HAP-1 (cell line): ENCODE results near the gene WRAP53.
A peak's percentile ranks its signal among the peaks of the same experiment; 100 is the strongest.

ENCODE experiments used
- DNase-seq, 2 experiments: peaks; one replicate each; pipeline ENCODE4 v3.0.0-alpha.2; 2016 to 2020; ENCODE audit warnings: low spot score in 2 of 2
- H3K27me3 ChIP-seq: fragments of 250-450 bp; sonication (Bioruptor Pico); 2 replicates; pipeline ENCODE4 v1.5.1; 2020; ENCODE audit warnings: low read depth, mild to moderate bottlenecking, moderate library complexity
- H3K36me3 ChIP-seq: fragments of 250-450 bp; sonication (Bioruptor Pico); replicated peaks from 2 replicates; pipeline ENCODE4 v1.5.1; 2020; ENCODE audit warnings: mild to moderate bottlenecking
- H3K4me1 ChIP-seq: fragments of 250-450 bp; sonication (Bioruptor Pico); 2 replicates; pipeline ENCODE4 v1.5.1; 2020; ENCODE audit warnings: mild to moderate bottlenecking
- H3K4me3 ChIP-seq: fragments of 250-450 bp; sonication (Bioruptor Pico); 2 replicates; pipeline ENCODE4 v1.5.1; 2020; ENCODE audit warnings: mild to moderate bottlenecking, moderate library complexity
- H3K9me3 ChIP-seq: fragments of 250-450 bp; sonication (Bioruptor Pico); 2 replicates; pipeline ENCODE4 v1.5.1; 2020; ENCODE audit warnings: mild to moderate bottlenecking, moderate library complexity
- in situ Hi-C: fragments of 300-500 bp; cut with MboI; formaldehyde crosslinking; loops from 3 replicates; pipeline ENCODE4 v1.14.3; 2020; ENCODE audit warnings: low sequenced_read_pairs, inconsistent platforms, mixed read lengths

The WRAP53 gene

GRCh38 chr17:7720125-7720524, 31.8 kb downstream of the WRAP53 start:
- Histone ChIP-seq H3K27me3 (no peaks in the 10 kb centered on the region), H3K36me3 (no peaks in the 10 kb centered on the region), H3K4me3 (no peak overlapping the region), H3K4me1 (peaks cover 11% of the 10 kb centered on the region), H3K9me3 (no peaks in the 10 kb centered on the region)
- in situ Hi-C loops = no loop called here
- DNase-seq = no peak

GRCh38 chr17:7721612-7722011, 33.3 kb downstream of the WRAP53 start:
- H3K9me3 ChIP-seq = no peaks in the 10 kb centered on the region
- DNase-seq = no peak
- H3K36me3 ChIP-seq = no peaks in the 10 kb centered on the region
- H3K4me1 ChIP-seq = peaks cover 8% of the 10 kb centered on the region
- in situ Hi-C loops = no loop called here
- no peaks in the 10 kb centered on the region for H3K27me3 ChIP-seq
- H3K4me3 ChIP-seq = no peak overlapping the region

GRCh38 chr17:7727886-7728285, 39.6 kb downstream of the WRAP53 start:
- no peak for DNase-seq
- Histone ChIP-seq H3K4me1 (no peaks in the 10 kb centered on the region), H3K36me3 (no peaks in the 10 kb centered on the region), H3K27me3 (no peaks in the 10 kb centered on the region), H3K9me3 (no peaks in the 10 kb centered on the region), H3K4me3 (no peak overlapping the region)
- in situ Hi-C loops = no loop called here

GRCh38 chr17:7729816-7730215, 41.5 kb downstream of the WRAP53 start:
- Histone ChIP-seq H3K4me3 (no peak overlapping the region), H3K36me3 (no peaks in the 10 kb centered on the region), H3K4me1 (no peaks in the 10 kb centered on the region), H3K9me3 (no peaks in the 10 kb centered on the region), H3K27me3 (no peaks in the 10 kb centered on the region)
- DNase-seq = no peak
- in situ Hi-C loops = no loop called here

GRCh38 chr17:7732981-7733539, 44.8 kb downstream of the WRAP53 start:
- Histone ChIP-seq H3K9me3 (no peaks in the 10 kb centered on the region), H3K27me3 (peaks cover 13% of the 10 kb centered on the region; the same call in 1 of the 2 replicates), H3K36me3 (no peaks in the 10 kb centered on the region), H3K4me1 (no peaks in the 10 kb centered on the region), H3K4me3 (no peak overlapping the region)
- in situ Hi-C loops = no loop called here
- DNase-seq = no peak

- H3K36me3 ChIP-seq = no peaks in the 10 kb centered on the region
- H3K27me3 ChIP-seq = peaks cover 23% of the 10 kb centered on the region
- no peaks in the 10 kb centered on the region for H3K9me3 ChIP-seq
- in situ Hi-C loops = no loop called here
- H3K4me3 ChIP-seq = no peak overlapping the region
- DNase-seq = no peak
- no peaks in the 10 kb centered on the region for H3K4me1 ChIP-seq
These were observed 49.3 kb downstream of the WRAP53 start for GRCh38 chr17:7737601-7738000.

GRCh38 chr17:7739746-7740145, 51.5 kb downstream of the WRAP53 start:
- Histone ChIP-seq H3K36me3 (no peaks in the 10 kb centered on the region), H3K4me3 (no peak overlapping the region), H3K4me1 (no peaks in the 10 kb centered on the region), H3K27me3 (peaks cover 23% of the 10 kb centered on the region), H3K9me3 (no peaks in the 10 kb centered on the region)
- in situ Hi-C loops = loop anchor here (10.0 kb wide), 1 partner anchor 305 kb away; no protein-coding TSS in a partner anchor
- DNase-seq = no peak

- Histone ChIP-seq H3K27me3 (peaks cover 23% of the 10 kb centered on the region), H3K36me3 (no peaks in the 10 kb centered on the region), H3K9me3 (no peaks in the 10 kb centered on the region), H3K4me3 (no peak overlapping the region), H3K4me1 (peaks cover 5% of the 10 kb centered on the region)
- in situ Hi-C loops = loop anchor here (10.0 kb wide), 1 partner anchor 304 kb away; no protein-coding TSS in a partner anchor
- no peak for DNase-seq
These were observed 52.3 kb downstream of the WRAP53 start for GRCh38 chr17:7740481-7741001.

- Histone ChIP-seq H3K27me3 (peaks cover 12% of the 10 kb centered on the region), H3K36me3 (no peaks in the 10 kb centered on the region), H3K4me3 (no peak overlapping the region), H3K9me3 (no peaks in the 10 kb centered on the region), H3K4me1 (peaks cover 12% of the 10 kb centered on the region)
- no peak for DNase-seq
- in situ Hi-C loops = loop anchor here (10.0 kb wide), 1 partner anchor 302 kb away; no protein-coding TSS in a partner anchor
These were observed 54.5 kb downstream of the WRAP53 start for GRCh38 chr17:7742729-7743128.

GRCh38 chr17:7744416-7744815, 56.1 kb downstream of the WRAP53 start:
- Histone ChIP-seq H3K9me3 (no peaks in the 10 kb centered on the region), H3K4me1 (peaks cover 12% of the 10 kb centered on the region), H3K4me3 (no peak overlapping the region), H3K36me3 (no peaks in the 10 kb centered on the region), H3K27me3 (peaks cover 4% of the 10 kb centered on the region)
- in situ Hi-C loops = loop anchor here (10.0 kb wide), 1 partner anchor 300 kb away; no protein-coding TSS in a partner anchor
- no peak for DNase-seq

GRCh38 chr17:7745748-7746470, 57.6 kb downstream of the WRAP53 start:
- H3K9me3 ChIP-seq = no peaks in the 10 kb centered on the region; the same call in 1 of the 2 replicates
- H3K4me1 ChIP-seq = peaks cover 12% of the 10 kb centered on the region
- no peak overlapping the region for H3K4me3 ChIP-seq
- no peaks in the 10 kb centered on the region for H3K36me3 ChIP-seq
- DNase-seq = peak; percentile 79 to 84
- in situ Hi-C loops = loop anchor here (10.0 kb wide), 1 partner anchor 299 kb away; no protein-coding TSS in a partner anchor
- H3K27me3 ChIP-seq = no peaks in the 10 kb centered on the region

- Histone ChIP-seq H3K27me3 (no peaks in the 10 kb centered on the region), H3K36me3 (no peaks in the 10 kb centered on the region), H3K9me3 (no peaks in the 10 kb centered on the region; the same call in 1 of the 2 replicates), H3K4me1 (peaks cover 12% of the 10 kb centered on the region), H3K4me3 (no peak overlapping the region)
- DNase-seq = no peak
- in situ Hi-C loops = loop anchor here (10.0 kb wide), 1 partner anchor 297 kb away; no protein-coding TSS in a partner anchor
These were observed 59.4 kb downstream of the WRAP53 start for GRCh38 chr17:7747635-7748071.

- H3K4me3 ChIP-seq = no peak overlapping the region
- in situ Hi-C loops = loop anchor here (10.0 kb wide), 1 partner anchor 297 kb away; no protein-coding TSS in a partner anchor
- no peaks in the 10 kb centered on the region for H3K27me3 ChIP-seq
- no peak for DNase-seq
- H3K4me1 ChIP-seq = peaks cover 12% of the 10 kb centered on the region
- H3K36me3 ChIP-seq = no peaks in the 10 kb centered on the region
- no peaks in the 10 kb centered on the region; the same call in 1 of the 2 replicates for H3K9me3 ChIP-seq
These were observed 59.9 kb downstream of the WRAP53 start for GRCh38 chr17:7748076-7748775.
